ENCODE data around the gene CIRBP.

Gene CIRBP

DNA sequence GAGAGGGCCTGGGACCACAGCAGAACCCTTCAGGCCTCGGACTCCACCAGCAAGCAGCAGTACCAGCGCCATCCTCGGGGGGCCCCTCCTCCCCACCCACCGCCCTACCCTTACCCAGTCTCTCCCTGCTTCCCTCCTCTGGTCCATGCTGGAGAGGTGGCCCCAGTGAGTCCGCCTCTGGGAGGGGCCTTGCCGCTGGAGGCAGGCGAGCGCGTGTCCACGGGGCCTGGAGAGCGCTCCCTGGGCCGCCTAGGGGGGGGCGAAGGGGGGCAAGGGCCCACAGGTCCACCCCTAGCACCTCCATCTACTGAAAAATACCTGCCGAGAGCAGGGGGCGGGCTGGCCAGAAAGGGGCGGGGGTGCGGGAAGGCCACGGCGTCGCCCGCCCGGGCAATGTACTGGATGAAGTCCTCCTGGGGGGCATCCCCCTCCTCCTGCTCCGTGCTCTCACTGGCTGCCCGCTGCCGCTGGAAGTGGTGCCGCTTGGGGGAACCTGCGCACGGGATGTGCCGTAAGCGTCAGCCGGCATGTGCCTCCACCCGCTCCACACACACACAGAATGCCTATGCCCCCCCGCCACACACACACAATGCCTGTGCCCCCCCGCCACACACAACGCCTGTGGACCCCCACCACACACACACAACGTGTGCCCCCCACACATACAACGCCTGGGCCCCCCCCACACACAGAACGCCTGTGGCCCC lies 38.2 kb upstream of the CIRBP start:
- no peak for DNase-seq (ENCODE audit: low read depth in 2 of 2)

GRCh38 chr19:1231729-1232637 lies 37.1 kb upstream of the CIRBP start:
- no peak for DNase-seq (ENCODE audit: low read depth in 2 of 2)

- no peak for DNase-seq (ENCODE audit: low read depth in 2 of 2)
These were observed 36.5 kb upstream of the CIRBP start for GRCh38 chr19:1232652-1233072.

DNA sequence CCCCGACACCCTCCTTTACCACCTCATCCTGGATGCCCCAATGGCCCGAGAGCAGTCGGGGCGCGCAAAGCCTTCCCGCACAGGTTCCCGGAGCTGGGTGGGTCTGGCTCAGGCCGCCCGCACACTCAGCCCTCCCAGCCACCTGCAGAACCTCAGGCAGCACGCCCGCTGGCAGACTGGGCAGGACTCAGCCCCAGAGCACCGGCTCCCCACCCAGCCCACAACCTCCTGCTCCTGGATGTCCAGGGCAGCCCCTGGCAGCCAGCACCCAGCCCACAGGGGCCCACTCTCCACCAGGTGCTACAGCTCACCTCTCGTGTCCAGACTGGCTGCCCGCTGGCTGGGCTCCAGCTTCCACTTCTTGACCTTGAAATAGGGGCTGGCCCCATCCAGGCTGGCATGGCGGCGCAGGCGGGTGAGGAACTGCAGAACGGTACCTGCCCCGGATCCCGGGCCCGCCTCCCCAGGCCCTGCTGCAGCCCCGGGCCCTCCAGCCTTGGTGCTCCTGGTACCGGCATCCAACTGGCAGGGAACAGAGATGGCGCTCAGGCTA lies 35.9 kb upstream of the CIRBP start:
- no peak for DNase-seq (ENCODE audit: low read depth in 2 of 2)

DNA sequence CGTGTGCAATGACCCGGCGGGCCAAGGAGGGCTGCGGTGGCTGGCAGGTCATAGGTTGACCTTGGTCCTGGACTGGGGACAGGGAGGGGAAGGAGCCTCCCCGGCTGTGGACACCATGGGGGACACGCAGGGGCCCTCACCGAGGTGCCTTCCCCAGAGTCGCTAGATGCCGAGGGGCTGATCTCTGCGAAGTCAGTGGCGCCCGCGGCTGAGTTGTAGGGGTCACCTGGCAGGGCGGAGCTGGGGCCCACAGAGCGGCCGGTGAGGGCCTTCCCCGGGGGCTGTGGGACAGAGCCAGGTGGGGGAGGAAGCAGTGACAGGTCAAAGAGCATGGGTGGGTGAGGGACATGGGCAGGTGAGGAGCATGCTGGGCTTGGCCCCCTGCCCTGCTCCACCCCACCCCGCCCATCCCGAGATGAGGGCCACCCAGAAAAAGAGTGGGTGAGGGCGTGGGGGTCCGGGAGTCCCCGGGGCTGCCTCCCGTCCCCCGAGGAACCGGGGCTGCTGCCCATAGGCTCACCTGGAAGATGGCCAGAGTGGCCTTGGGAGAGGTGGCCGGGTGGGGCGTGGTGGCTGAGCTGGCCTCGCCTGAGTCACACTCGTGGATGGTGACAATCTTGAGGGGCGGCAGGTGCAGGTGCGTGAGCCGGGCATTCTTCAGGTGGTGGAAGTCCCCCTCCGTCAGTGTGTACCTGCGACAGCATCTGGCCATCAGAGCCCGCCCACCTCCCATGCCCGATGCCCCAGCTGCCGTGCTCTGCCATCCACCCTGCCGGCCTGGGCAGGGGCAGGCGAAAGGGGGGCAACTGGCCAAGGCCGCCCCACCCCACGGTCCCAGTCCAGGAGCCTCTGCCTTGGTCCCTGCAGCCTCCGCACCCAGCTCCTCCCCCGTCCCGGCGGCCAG lies 34.8 kb upstream of the CIRBP start:
- no peak for DNase-seq (ENCODE audit: low read depth in 2 of 2)

DNA sequence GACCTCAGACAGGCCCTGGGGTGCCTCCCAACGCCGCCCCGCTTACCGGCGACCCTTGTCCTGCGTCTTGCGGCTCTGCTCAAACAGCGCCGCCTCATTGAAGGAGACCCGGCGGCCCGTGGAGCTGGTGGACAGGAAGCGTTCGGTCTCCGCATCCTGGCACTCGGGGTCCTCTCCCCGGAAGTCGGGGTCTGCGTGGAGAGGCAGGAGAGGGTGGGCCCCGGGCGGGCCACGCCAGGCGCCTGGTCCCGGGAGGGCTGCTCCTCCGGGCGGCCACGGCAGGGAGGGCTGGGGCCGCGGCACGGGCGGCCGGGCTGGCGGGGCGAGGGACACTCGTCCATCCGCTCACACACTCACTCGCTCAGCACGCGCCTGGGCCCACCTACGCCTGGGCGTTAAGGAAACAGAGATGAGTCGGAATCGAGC lies 34.2 kb upstream of the CIRBP start:
- no peak for DNase-seq (ENCODE audit: low read depth in 2 of 2)

- DNase-seq (ENCODE audit: low read depth in 2 of 2), result no peak
These were observed 33.2 kb upstream of the CIRBP start for GRCh38 chr19:1235625-1236538.

GRCh38 chr19:1236576-1236975 lies 32.6 kb upstream of the CIRBP start:
- no peak for DNase-seq (ENCODE audit: low read depth in 2 of 2)

DNA sequence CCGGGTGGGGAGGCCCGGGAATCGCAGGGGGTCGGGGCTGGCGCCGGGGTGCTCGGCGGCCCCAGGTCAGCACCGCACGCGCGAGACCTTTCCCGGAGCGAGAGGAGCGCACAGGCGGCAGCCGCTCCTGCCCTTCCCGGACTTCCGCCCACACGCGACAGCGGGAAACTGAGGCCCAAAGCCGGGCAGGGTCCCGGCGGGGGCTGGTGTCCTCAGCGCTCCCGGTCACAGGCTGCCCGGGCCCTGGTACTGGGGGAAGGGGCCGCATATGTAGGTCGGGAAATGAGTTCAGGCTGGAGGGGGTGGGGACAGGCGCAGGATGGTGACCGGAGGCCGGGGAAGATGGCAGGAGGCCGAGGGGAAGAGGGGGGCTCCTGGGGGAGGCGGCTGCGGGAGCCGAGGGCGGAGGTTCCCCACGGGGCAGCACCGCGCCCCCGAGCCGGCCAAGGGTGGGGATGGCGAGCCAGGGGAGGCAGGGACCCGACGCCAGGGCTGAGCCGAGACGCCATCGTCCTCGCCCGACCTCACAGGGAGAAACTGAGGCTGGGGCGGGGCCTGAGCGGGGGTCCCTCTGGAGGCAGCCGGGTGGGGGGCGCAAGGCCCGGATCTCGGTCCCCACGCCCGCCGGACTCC lies 32.0 kb upstream of the CIRBP start:
- DNase-seq (ENCODE audit: low read depth in 2 of 2), result no peak

- DNase-seq (ENCODE audit: low read depth in 2 of 2), result no peak
These were observed 31.3 kb upstream of the CIRBP start, which contains the start of gene CBARP for GRCh38 chr19:1237754-1238368. Gene CBARP (minus strand): TSS chr19:1238005. CDS start chr19:1236100, 1,905 bp downstream.

- DNase-seq (ENCODE audit: low read depth in 2 of 2), result no peak
These were observed 30.5 kb upstream of the CIRBP start for GRCh38 chr19:1238369-1239303.

- no peak for DNase-seq (ENCODE audit: low read depth in 2 of 2)
These were observed 29.7 kb upstream of the CIRBP start for GRCh38 chr19:1239420-1239795.

GRCh38 chr19:1239796-1240737 lies 29.1 kb upstream of the CIRBP start:
- peak; percentile 89 to 99 for DNase-seq (ENCODE audit: low read depth in 2 of 2)

GRCh38 chr19:1240925-1241324 lies 28.2 kb upstream of the CIRBP start:
- no peak for DNase-seq (ENCODE audit: low read depth in 2 of 2)

GRCh38 chr19:1241417-1242095 lies 27.6 kb upstream of the CIRBP start, which contains the start of gene ATP5F1D:
Gene ATP5F1D (plus strand): TSS chr19:1241751. CDS start chr19:1241851, 100 bp downstream.
- DNase-seq (ENCODE audit: low read depth in 2 of 2), result peak; percentile 90 to 96
